NB4 (cell line): ENCODE data around the gene MAD1L1.
A peak's percentile ranks its signal among the peaks of the same experiment; 100 is the strongest.

Experiments used
- DNase-seq: peaks from one replicate; pipeline ENCODE4 v3.0.0; 2010; ENCODE audit warnings: low read depth
- H3K4me3 ChIP-seq: one replicate; pipeline ENCODE4 v1.5.1; 2011; ENCODE audit warnings: mild to moderate bottlenecking, low read depth, low read length, moderate library complexity
- MYC ChIP-seq: IDR thresholded peaks from 2 replicates; pipeline ENCODE4 v1.6.1; 2011; ENCODE audit warnings: low read depth, low read length
- POLR2A ChIP-seq: IDR thresholded peaks from 2 replicates; pipeline ENCODE4 v1.6.1; 2011; ENCODE audit warnings: mild to moderate bottlenecking; ENCODE audit not compliant: insufficient read length; ENCODE audit errors: extremely low read depth
- TF ChIP-seq, protein P1 (sequence below): IDR thresholded peaks from one replicate; pipeline ENCODE4 v1.5.1; 2012; ENCODE audit warnings: low read depth, low read length
- TF ChIP-seq, protein P2 (sequence below): IDR thresholded peaks from 2 replicates; pipeline ENCODE4 v1.6.1; 2011; ENCODE audit warnings: low read depth, low read length

MAD1L1 gene

DNA sequence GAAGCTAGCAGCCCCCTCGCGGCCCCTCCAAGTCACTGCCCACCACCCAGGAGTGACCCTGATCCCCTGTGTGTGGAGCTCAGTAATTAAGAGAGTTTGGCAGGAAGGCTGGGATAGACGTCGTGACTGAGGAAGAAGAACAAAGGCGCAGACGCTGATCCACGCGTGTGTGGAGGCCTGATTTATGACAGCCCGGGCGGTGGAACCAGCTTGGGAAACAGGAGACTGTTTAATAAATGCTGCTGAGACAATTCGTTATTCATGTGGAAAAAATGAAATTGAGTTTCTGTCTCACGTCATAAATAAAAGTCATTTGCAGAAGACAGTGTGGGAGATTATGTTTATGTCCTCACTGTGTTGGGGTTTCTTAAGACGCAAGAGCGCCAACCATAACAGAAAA is 431.8 kb downstream of the MAD1L1 start:
- DNase-seq, result no peak
- TF ChIP-seq, protein P1, sequence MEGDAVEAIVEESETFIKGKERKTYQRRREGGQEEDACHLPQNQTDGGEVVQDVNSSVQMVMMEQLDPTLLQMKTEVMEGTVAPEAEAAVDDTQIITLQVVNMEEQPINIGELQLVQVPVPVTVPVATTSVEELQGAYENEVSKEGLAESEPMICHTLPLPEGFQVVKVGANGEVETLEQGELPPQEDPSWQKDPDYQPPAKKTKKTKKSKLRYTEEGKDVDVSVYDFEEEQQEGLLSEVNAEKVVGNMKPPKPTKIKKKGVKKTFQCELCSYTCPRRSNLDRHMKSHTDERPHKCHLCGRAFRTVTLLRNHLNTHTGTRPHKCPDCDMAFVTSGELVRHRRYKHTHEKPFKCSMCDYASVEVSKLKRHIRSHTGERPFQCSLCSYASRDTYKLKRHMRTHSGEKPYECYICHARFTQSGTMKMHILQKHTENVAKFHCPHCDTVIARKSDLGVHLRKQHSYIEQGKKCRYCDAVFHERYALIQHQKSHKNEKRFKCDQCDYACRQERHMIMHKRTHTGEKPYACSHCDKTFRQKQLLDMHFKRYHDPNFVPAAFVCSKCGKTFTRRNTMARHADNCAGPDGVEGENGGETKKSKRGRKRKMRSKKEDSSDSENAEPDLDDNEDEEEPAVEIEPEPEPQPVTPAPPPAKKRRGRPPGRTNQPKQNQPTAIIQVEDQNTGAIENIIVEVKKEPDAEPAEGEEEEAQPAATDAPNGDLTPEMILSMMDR, result no peak
- H3K4me3 ChIP-seq, result no peak overlapping the region

DNA sequence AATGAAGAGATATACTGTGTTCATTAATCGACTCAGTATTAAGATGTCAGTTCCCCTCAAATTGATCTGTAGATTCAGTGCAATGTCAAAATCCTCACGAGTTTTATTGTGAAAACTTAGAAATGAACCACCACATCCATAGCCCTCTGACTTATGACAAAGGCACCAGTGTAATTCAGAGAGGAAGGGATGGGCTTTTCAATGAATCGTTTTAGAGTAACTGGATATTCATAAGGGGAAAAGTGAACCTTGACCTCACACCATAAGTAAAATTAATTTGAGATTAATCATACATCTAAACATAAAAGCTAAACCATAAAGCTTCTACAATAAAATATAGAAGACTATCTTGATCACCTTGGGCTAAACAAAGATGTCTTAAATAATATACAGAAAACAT is 434.6 kb downstream of the MAD1L1 start:
- no peak overlapping the region for H3K4me3 ChIP-seq
- DNase-seq, result no peak
- TF ChIP-seq, protein P1, result no peak
- TF ChIP-seq, protein P2, sequence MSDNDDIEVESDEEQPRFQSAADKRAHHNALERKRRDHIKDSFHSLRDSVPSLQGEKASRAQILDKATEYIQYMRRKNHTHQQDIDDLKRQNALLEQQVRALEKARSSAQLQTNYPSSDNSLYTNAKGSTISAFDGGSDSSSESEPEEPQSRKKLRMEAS, result no peak
- TF ChIP-seq MYC (no peak), POLR2A (no peak)

DNA sequence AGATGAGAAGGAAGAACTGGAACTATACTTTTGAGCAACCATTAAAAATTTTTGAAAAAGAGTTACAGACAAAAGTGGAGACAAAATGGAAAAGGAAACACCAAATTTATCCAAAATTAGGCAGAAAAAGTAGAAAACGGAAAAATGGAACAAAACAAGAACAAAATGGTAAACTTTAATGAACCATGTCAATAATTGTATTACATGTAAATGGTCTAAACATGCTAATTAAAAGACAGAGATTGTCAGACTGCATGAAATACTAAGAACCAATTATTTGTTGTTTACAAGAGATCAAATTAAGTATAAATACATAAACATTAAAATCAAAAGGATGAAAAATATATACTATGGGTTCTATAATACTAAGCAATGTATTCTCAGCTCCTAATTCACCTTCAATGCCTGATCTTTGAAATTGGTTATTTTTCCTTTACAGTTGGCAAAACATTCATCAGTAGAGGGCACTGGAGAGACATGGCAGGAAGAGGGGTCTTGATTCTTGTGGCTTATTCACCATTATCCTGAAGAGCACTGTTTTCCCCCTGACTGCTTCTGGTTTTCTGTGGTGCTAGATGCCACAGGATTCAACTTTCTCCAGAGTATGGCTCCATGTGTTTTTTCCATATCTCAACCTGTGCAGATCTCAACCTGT is 437.7 kb downstream of the MAD1L1 start:
- H3K4me3 ChIP-seq, result no peak overlapping the region
- TF ChIP-seq, protein P2, result no peak
- TF ChIP-seq, protein P1, result peak; percentile 58
- TF ChIP-seq POLR2A (no peak), MYC (no peak)
- peak; percentile 69 for DNase-seq

DNA sequence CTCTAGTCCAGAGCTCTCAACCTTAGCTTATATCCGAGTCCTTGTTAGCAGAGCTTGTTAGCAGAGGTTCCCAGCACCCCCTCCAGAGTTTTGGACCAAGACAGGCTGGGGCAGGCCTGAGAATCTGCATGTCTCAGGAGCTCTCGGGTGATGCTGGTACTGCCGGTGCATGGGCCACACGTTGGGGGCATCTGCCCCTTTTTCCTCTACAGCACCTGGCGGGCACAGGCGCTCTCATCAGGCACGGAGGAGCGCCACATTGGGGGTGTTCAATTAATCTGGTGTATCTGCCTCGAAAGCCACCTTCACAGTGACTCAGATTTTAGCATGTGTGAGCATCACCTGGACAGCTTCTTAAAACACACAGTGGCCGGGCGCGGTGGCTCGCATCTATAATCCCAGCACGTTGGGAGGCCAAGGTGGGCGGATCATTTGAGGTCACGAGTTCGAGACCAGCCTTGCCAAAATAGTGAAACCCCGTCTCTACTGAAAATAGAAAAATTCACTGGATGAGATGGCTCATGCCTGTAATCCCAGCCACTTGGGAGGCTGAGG is 445.0 kb downstream of the MAD1L1 start:
- no peak overlapping the region for H3K4me3 ChIP-seq
- TF ChIP-seq MYC (no peak), POLR2A (no peak)
- TF ChIP-seq, protein P1, result no peak
- TF ChIP-seq, protein P2, result no peak
- DNase-seq, result no peak

DNA sequence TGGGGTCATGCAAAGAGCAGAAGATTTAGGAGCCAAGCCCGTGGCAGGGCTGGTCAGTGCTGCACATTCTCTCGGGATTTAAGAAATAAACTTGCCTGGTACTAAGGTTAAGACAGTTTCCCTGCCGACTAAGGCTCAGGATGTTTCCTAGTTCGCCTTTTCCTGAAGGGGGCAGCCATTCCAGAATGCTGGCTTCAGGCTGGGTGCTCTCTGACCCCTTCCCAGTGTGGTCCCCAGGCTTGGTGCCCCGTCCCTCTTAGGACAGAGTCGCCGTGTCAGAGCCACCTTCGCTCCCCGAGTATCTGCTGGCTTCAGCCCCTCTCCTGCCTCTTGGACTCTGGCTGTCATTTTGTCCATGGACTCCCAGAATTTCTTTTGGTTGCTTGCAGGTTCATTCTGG is 445.5 kb downstream of the MAD1L1 start:
- DNase-seq, result no peak
- TF ChIP-seq POLR2A, result no peak
- TF ChIP-seq, protein P2, result no peak
- no peak overlapping the region for H3K4me3 ChIP-seq

DNA sequence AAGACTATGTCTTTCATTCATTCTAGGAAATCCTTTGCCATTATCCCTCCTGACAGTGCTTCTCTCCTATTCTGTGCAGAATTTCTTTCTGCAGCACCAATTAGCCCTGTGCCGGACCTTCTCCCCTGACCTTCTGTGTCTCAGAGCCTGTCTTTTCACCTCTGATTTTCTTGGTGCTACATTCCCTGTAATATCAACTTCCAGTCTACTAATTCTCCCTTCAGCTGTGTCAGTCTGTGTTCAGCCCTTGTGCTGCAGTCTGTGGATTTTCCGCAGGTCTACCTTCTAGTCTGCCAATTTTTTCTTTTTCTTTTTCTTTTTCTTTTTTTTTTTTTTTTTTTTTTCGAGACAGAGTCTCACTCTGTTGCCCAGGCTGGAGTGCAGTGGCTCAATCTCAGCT is 446.9 kb downstream of the MAD1L1 start:
- DNase-seq, result no peak
- no peak overlapping the region for H3K4me3 ChIP-seq
- no peak for TF ChIP-seq MYC
- TF ChIP-seq, protein P1, result no peak
- TF ChIP-seq, protein P2, result no peak
- no peak for TF ChIP-seq POLR2A
